SK-N-SH (cell line): ENCODE results near the gene TRAIP. TPM values are rescaled to one million over a fixed set of nuclear protein-coding genes. Genes with fewer than 3 reads are reported as not detected.

Experiments used
- CTCF ChIA-PET: fragments of 300-600, 350-600 bp; formaldehyde crosslinking; extraction: SDS; loops from one replicate; lab custom pipeline; 2021; lab: Yijun Ruan, JAX
- POLR2A ChIA-PET: fragments of 350-600 bp; sonication (Branson Sonifier 250); formaldehyde crosslinking; extraction: SDS; loops from one replicate; lab custom pipeline; 2020; ENCODE audit warnings: antibody characterized with exemption, inconsistent platforms; lab: Yijun Ruan, JAX
- DNase-seq: peaks from one replicate; pipeline ENCODE4 v3.0.0; 2012
- H2AFZ ChIP-seq: fragments of 200-600 bp; sonication (generic); 2 replicates; pipeline ENCODE4 v1.8.1; 2016; ENCODE audit warnings: antibody characterized with exemption, mild to moderate bottlenecking, low read depth
- H3F3A ChIP-seq: fragments of 200-600 bp; sonication (generic); replicated peaks from 2 replicates; pipeline ENCODE3; 2016; ENCODE audit warnings: antibody characterized with exemption, mild to moderate bottlenecking; ENCODE audit not compliant: insufficient read depth
- H3K27ac ChIP-seq, 2 experiments: fragments of 200-500 bp in 1 of 2; fragments of 200-600 bp in 1 of 2; sonication (Bioruptor generic) in 1 of 2; sonication (generic), shearing (Covaris generic) in 1 of 2; 2 replicates each; pipeline versions ENCODE4 v1.5.1 to v1.6.1; 2014 to 2016; ENCODE audit warnings: low read depth in 2 of 2, inconsistent platforms in 1 of 2, low read length in 1 of 2, mild to moderate bottlenecking in 1 of 2, mixed read lengths in 1 of 2
- H3K27me3 ChIP-seq: fragments of 200-600 bp; sonication (generic), shearing (Covaris generic); 2 replicates; pipeline ENCODE4 v1.6.1; 2016; ENCODE audit warnings: mixed run types; ENCODE audit not compliant: insufficient read depth
- H3K36me3 ChIP-seq, 2 experiments: fragments of 200-500 bp in 1 of 2; fragments of 200-600 bp in 1 of 2; sonication (Bioruptor generic) in 1 of 2; sonication (generic) in 1 of 2; replicated peaks in 1 of 2; 2 replicates each; pipeline versions ENCODE3 to v1.5.1; 2014 to 2016; ENCODE audit warnings: low read length in 1 of 2, mild to moderate bottlenecking in 1 of 2; ENCODE audit not compliant: insufficient read depth in 2 of 2, control insufficient read depth in 1 of 2
- H3K4me1 ChIP-seq, 2 experiments: fragments of 200-500 bp in 1 of 2; fragments of 200-600 bp in 1 of 2; sonication (Bioruptor generic) in 1 of 2; sonication (generic), shearing (Covaris generic) in 1 of 2; 2 replicates each; pipeline versions ENCODE4 v1.5.1 to v1.6.1; 2014 to 2016; ENCODE audit warnings: low read depth in 1 of 2, low read length in 1 of 2, mixed run types in 1 of 2; ENCODE audit not compliant: insufficient read depth in 2 of 2, control insufficient read depth in 1 of 2
- H3K4me2 ChIP-seq: fragments of 200-600 bp; sonication (generic), shearing (Covaris generic); 2 replicates; pipeline ENCODE4 v1.6.1; 2017; ENCODE audit warnings: mixed run types
- H3K4me3 ChIP-seq, 2 experiments: fragments of 200-500 bp in 1 of 2; fragments of 200-600 bp in 1 of 2; sonication (Bioruptor generic) in 1 of 2; sonication (generic), shearing (Covaris generic) in 1 of 2; 2 replicates each; pipeline versions ENCODE4 v1.5.1 to v1.8.1; 2014 to 2016; ENCODE audit warnings: low read depth in 2 of 2, inconsistent platforms in 1 of 2, low read length in 1 of 2, mild to moderate bottlenecking in 1 of 2, mixed read lengths in 1 of 2, moderate library complexity in 1 of 2
- H3K79me2 ChIP-seq: fragments of 200-600 bp; sonication (generic); 2 replicates; pipeline ENCODE4 v1.8.1; 2017; ENCODE audit warnings: mild to moderate bottlenecking; ENCODE audit not compliant: insufficient read depth
- H3K9ac ChIP-seq: fragments of 200-600 bp; sonication (generic); 2 replicates; pipeline ENCODE4 v1.6.1; 2017; ENCODE audit warnings: mixed run types
- H3K9me2 ChIP-seq: fragments of 200-600 bp; sonication (generic); 2 replicates; pipeline ENCODE4 v1.6.1; 2017; ENCODE audit warnings: mixed run types
- H3K9me3 ChIP-seq: fragments of 200-600 bp; sonication (generic); 2 replicates; pipeline ENCODE4 v1.6.1; 2017; ENCODE audit warnings: mixed run types, mild to moderate bottlenecking, moderate library complexity
- H4K20me1 ChIP-seq: fragments of 200-600 bp; sonication (generic); 2 replicates; pipeline ENCODE4 v1.6.1; 2017; ENCODE audit warnings: mild to moderate bottlenecking, mixed run types; ENCODE audit not compliant: insufficient read depth
- ELF1 ChIP-seq: IDR thresholded peaks from 2 replicates; pipeline ENCODE4 v1.4.0; 2012
- GABPA ChIP-seq: IDR thresholded peaks from 2 replicates; pipeline ENCODE4 v1.4.0; 2012; ENCODE audit warnings: low read depth, mild to moderate bottlenecking
- GATA2 ChIP-seq: sonication (generic); formaldehyde crosslinking; IDR thresholded peaks from 2 replicates; pipeline ENCODE4 v1.5.0; 2020; ENCODE audit warnings: mild to moderate bottlenecking, missing genetic modification reagents
- MAX ChIP-seq: IDR thresholded peaks from 2 replicates; pipeline ENCODE4 v1.4.0; 2012; ENCODE audit warnings: low read depth
- MEF2A ChIP-seq: IDR thresholded peaks from 2 replicates; pipeline ENCODE4 v1.4.0; 2012; ENCODE audit warnings: low read depth, borderline replicate concordance
- MXI1 ChIP-seq: IDR thresholded peaks from 2 replicates; pipeline ENCODE4 v1.6.1; 2012; ENCODE audit warnings: mild to moderate bottlenecking, low read depth, low read length, improper control_type of control experiment
- NRF1 ChIP-seq: IDR thresholded peaks from 2 replicates; pipeline ENCODE4 v1.6.1; 2012; ENCODE audit warnings: low read depth, mild to moderate bottlenecking, low read length
- PBX3 ChIP-seq: IDR thresholded peaks from 2 replicates; pipeline ENCODE4; 2012
- POLR2AphosphoS5 ChIP-seq: IDR thresholded peaks from 2 replicates; pipeline ENCODE4 v1.6.1; 2012; ENCODE audit warnings: low read depth, low read length
- RAD21 ChIP-seq: IDR thresholded peaks from 2 replicates; pipeline ENCODE4 v1.6.1; 2012; ENCODE audit warnings: mild to moderate bottlenecking, low read length
- RFX5 ChIP-seq: IDR thresholded peaks from 2 replicates; pipeline ENCODE4 v1.6.1; 2012; ENCODE audit warnings: mild to moderate bottlenecking, improper control_type of control experiment, low read length
- SMC3 ChIP-seq: IDR thresholded peaks from 2 replicates; pipeline ENCODE4 v1.6.1; 2012; ENCODE audit warnings: low read depth, low read length, improper control_type of control experiment
- TEAD4 ChIP-seq: IDR thresholded peaks from 2 replicates; pipeline ENCODE4 v1.4.0; 2012; ENCODE audit warnings: mild to moderate bottlenecking, borderline replicate concordance; ENCODE audit not compliant: insufficient read depth
- USF2 ChIP-seq: fragments of 150-350 bp; IDR thresholded peaks from 2 replicates; pipeline ENCODE4 v1.6.1; 2017; ENCODE audit warnings: antibody characterized with exemption, low read length, low read depth, borderline replicate concordance
- ZBTB33 ChIP-seq: IDR thresholded peaks from 2 replicates; pipeline ENCODE4 v1.4.0; 2012; ENCODE audit warnings: low read depth, borderline replicate concordance
- WGBS: methylation state at CpG from one replicate; pipeline ENCODE4 v1.1.6; 2017; ENCODE audit warnings: low lambda C conversion rate; 5-methylcytosine and 5-hydroxymethylcytosine counted together
- polyA plus RNA-seq, 3 experiments: library from polyadenylated mRNA; depleted of rRNA; stranded (reverse); fragments of >200 nt; gene quantifications; 2 replicates each; pipeline ENCODE4 v1.2.3, GENCODE V29; 2012

The TRAIP gene
- polyA plus RNA-seq, 1 of the 3 experiments (the other 2 are of a cell fraction) = 8.1 TPM

- 92% methylated on average over 2 of the region's 2 CpGs for WGBS
- CTCF ChIA-PET = interaction anchor here (0.7 to 3.3 kb wide), 2 partner anchors 14 to 52 kb away, joined by 3 to 23 read pairs; partner anchors contain the start of gene INKA1
Observed at GRCh38 chr3:49788056-49788455, 68.3 kb downstream of the TRAIP start.

GRCh38 chr3:49787536-49787935, 68.8 kb downstream of the TRAIP start:
- no peaks in the 10 kb centered on the region for H3K9me3 ChIP-seq
- peak overlapping the region; percentile 91; the same call in 1 of the 2 replicates for H2AFZ ChIP-seq
- CTCF ChIA-PET = interaction anchor here (0.7 to 3.3 kb wide), 2 partner anchors 15 to 52 kb away, joined by 3 to 23 read pairs; partner anchors contain the start of gene INKA1
- TF ChIP-seq RFX5 = no peak
- no peak for TF ChIP-seq PBX3
- TF ChIP-seq USF2 = no peak
- no peak for TF ChIP-seq MEF2A
- no peak for TF ChIP-seq RAD21
- no peak for TF ChIP-seq ZBTB33
- TF ChIP-seq MXI1 = no peak
- no peak for TF ChIP-seq GATA2 (CRISPR knock-in tag)
- TF ChIP-seq TEAD4 = no peak
- TF ChIP-seq POLR2AphosphoS5 = no peak
- TF ChIP-seq SMC3 = no peak
- TF ChIP-seq GABPA = no peak
- TF ChIP-seq MAX = no peak
- WGBS = 89% methylated on average over 5 of the region's 5 CpGs
- no peak overlapping the region; a peak in 1 of 4 replicates for H3K4me3 ChIP-seq
- H3K4me1 ChIP-seq = peaks cover 5 to 6% of the 10 kb centered on the region in 2 experiments; a peak in 1 of 4 replicates
- no peaks in the 10 kb centered on the region for H4K20me1 ChIP-seq
- peaks cover 0 to 16% of the 10 kb centered on the region in 2 experiments for H3K36me3 ChIP-seq
- no peak overlapping the region for H3K4me2 ChIP-seq
- no peak overlapping the region for H3K27ac ChIP-seq
- H3K79me2 ChIP-seq = peaks cover 38% of the 10 kb centered on the region
- H3F3A ChIP-seq = no peaks in the 10 kb centered on the region
- no peaks in the 10 kb centered on the region for H3K27me3 ChIP-seq
- POLR2A ChIA-PET = no interaction called here
- no peak for DNase-seq
- no peaks in the 10 kb centered on the region for H3K9me2 ChIP-seq
- no peak overlapping the region for H3K9ac ChIP-seq

More at GRCh38 chr3:49788056-49788455, 68.3 kb downstream of the TRAIP start:
- Histone ChIP-seq H4K20me1 (no peaks in the 10 kb centered on the region), H3K4me3 (no peak overlapping the region), H3K36me3 (peaks cover 0 to 16% of the 10 kb centered on the region in 2 experiments), H3K9me3 (no peaks in the 10 kb centered on the region), H3K4me1 (peaks cover 5 to 6% of the 10 kb centered on the region in 2 experiments; a peak in 1 of 4 replicates), H3K27ac (no peak overlapping the region), H3K9ac (no peak overlapping the region), H3K9me2 (no peaks in the 10 kb centered on the region), H3K27me3 (no peaks in the 10 kb centered on the region), H3K79me2 (peaks cover 33% of the 10 kb centered on the region), H3K4me2 (no peak overlapping the region), H2AFZ (no peak overlapping the region)
- POLR2A ChIA-PET = no interaction called here
- DNase-seq = no peak
- TF ChIP-seq NRF1 (no peak), ELF1 (no peak), TEAD4 (no peak)
- TF ChIP-seq, all 33 proteins: peak for 0
- H3F3A ChIP-seq = no peaks in the 10 kb centered on the region
